Measurements from ENCODE around the gene DUS1L.

The DUS1L gene

DNA sequence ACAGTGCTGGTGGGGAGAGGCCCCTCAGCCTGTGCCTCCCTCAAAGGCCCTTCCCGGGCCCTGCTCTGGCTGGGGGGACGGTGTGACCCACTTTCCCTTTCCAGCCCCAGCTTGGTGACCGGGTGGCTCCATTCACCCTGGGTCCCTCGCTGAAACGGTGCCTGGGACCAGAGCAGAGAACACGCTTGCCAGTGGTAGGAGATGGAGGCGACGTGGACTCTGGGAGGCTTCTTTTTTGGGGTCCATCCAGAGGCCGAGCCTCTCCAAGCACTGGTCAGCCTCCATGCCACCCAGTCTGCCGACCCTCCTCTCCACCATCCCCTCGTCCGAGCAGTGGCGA, 50.7 kb downstream of the DUS1L start:
- no peak for DNase-seq (ENCODE audit: low read depth in 2 of 2, low spot score in 1 of 2)

DNA sequence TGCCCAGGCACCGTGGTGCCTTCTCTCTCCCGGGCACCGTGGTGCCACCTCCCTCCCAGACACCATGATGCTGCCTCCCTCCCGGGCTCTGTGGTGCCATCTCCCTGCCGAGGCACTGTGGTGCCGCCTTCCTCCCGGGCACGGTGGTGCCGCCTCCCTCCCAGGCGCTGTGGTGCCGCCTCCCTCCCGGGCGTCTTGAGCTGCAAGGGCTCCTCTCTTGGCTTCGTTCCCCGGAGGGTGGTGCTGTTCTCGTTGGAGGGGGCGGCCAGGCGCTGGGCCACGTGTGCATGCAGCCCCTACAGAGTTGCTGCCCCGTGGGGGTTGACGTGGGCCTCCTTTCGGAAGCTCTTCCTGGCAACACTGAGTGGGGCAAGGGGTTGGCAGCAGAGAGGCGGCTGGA, 51.2 kb downstream of the DUS1L start:
- no peak for DNase-seq (ENCODE audit: low read depth in 2 of 2, low spot score in 1 of 2)

DNA sequence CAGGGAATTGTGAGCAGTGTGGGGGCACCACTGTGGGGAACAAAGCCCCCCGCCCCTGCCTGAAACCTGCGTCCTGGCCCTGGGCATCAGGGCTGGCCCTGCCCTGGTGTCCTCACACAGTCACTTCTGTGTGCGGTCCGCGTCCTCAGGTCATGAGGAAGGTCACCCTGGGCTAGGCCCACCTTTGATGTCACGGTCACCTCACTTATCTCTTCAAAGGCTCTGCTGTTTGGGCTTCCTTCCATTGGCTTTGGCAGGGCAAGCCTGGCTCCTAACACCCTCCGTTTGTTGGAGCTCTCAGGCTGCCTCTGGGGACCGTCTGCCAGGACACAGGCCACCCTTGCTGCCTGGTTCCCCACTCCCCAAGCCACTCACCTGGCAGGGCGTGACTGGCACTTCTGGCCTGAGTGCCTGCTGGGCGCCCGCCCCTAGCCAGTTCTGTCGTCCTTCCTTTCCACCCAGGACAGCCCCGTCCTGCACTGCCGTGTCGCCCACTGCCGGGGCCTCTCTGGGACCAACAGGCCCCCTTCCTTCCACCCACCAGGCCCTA, 51.8 kb downstream of the DUS1L start:
- DNase-seq (ENCODE audit: low read depth in 2 of 2, low spot score in 1 of 2), result no peak

DNA sequence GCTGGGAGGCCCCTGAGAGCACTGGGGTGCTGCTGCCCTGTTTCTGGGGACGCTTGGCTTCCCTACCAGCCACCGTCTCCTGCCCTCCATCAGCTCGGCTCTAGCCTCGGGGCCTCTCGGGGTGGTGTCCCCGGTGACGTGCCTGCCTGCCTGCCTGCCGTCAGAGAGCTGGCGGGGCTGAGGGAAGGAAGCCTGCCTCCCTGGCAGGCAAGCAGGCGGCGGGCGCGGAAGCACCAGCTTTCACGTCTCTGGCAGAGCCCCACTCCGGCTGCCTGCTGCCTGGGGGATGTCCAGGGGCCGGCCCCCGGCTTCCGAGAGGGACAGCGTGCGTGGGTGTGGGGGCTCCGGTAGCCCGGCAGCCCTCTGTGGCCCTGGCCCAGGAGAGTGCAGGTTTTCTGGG, 52.3 kb downstream of the DUS1L start:
- no peak for DNase-seq (ENCODE audit: low read depth in 2 of 2, low spot score in 1 of 2)

DNA sequence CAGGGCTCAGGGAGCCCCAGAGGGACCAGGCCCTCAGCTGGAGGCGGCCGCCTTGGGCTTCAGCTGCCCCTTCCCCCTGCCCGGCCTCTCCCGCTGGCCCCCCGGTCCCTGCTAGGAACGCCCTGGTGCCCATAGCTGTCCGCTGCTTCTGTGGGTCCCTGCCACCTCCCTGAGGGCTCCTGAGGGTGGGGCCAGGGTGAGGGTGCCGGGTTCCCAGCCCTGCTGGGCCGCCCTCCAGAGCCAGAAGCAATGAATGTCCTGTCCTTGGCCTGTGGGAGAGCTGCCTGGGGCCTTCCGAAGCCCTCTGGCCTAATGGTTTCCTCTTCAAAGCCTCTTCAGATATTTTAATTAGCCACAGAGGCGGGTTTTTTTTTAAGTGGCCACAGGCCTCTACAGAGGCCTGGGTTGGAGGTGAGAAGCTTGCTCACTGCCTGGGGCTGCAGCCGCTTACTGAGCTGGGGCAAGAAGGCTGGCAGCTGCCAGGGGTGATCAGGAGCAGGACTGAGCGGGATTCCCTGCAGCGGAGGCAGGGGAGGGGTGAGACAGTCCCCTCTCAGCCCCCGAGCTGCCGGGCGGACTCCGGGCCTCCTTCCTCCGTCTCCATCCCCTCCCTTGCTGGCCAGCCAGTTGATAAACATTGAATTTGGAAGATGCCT, 52.8 kb downstream of the DUS1L start:
- DNase-seq (ENCODE audit: low read depth in 2 of 2, low spot score in 1 of 2), result no peak

DNA sequence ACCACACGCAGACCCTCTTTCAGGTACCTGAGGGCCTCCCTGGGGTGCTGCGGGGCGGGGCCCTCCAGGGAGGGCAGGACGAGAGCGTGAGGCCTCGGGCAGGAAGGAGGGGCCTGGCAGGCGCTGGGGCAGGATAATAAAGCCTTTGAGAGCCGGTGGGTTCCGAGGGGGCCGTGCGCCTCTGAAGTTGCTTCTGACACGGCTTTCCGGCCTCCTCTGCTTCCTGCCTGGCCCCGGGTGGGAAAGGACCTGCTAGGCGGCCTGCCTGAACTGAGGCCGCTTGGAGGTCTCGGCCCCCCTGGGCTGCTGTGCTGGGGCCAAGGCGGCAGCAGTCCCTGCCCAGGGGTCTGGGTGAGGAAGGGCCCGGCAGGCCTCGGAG, 53.4 kb downstream of the DUS1L start:
- DNase-seq (ENCODE audit: low read depth in 2 of 2, low spot score in 1 of 2), result no peak

DNA sequence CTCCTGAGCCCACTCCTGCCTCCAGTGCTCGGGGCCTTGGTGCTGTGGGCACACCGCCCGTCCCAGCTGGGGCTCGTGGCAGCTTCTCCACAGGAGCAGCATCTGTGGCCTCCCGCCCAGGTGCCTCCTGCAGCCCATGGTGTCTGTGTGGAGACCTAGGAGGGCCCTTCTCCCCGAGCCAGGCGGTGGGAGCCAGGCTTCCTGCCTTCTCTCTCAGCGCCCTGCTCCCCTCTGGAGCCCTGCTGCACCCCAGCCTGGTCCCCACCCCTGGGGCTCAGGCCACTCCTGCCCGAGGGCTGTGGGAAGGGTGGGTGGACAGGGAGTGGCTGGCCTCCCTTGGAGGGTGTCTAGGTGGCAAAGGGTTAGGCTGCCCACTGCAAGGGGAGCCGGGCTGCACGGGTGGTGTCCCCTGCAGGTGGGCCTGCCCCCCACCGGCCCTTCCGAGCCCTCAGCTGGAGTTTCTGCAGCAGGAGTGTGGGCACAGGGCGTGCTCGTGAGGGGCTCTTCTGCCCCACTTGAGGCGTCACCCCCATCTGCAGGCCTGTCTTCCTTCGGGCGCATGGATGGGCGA, 53.9 kb downstream of the DUS1L start:
- no peak for DNase-seq (ENCODE audit: low read depth in 2 of 2, low spot score in 1 of 2)

DNA sequence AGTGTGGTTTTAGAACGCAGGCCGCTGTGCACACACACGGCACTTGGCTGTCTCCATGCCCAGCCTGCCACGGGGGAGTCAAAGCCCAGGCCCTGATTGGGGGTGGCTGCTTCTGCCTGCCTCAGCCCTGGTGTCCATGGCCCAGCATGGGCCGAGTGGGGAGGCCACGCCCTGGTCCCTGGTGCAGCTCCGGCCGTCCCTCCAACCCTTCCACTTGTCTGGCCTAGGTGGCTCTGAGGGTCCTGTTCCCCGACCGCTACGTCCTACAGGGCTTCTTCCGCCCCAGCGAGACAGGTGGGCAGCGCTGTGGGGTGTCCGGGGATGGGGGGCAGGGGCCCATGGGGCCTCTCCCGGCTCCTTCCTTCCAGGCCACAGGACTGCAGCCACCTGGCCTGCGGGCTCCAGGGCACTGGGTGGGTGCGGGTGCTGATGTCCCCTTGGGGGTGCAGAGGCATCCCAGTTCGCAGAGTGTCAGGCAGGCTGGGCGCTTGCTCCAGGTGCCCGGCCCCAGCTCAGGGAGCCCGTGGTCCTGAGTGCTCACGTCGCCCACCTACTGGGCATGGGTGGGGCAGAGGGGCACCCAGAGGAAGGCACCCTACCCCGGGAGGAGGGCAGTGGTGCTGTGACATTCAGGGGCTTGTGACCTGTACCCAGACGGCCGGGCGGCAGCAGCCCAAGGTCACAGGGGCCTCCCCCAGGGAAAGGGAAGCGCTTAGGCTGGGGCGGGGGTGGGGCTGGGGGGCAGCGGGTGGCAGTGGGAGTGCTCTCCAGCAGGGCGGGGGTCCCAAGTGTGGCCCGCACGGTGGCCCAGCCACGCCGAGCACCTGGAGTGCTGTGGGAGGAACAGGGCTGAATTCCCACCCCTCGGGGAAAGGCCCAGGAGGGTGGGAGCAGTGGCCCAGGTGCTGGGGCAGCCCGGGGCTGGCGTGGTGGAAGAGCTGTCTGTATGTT, 54.8 kb downstream of the DUS1L start:
- DNase-seq (ENCODE audit: low read depth in 2 of 2, low spot score in 1 of 2), result no peak

DNA sequence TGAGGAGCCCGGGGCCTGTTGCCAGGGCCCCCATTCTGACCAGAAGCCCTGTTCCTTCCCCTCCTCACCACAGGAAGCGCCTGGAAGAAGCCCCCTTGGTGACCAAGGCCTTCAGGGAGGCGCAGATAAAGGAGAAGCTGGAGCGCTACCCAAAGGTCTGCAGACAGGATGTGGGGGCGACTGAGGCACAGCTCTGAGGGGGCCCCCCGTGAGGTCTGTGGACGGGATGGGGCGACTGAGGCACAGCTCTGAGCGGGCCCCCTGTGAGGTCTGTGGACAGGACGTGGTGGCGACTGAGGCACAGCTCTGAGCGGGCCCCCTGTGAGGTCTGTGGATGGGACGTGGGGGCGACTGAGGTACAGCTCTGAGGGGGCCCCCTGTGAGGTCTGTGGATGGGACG, 56.2 kb downstream of the DUS1L start:
- no peak for DNase-seq (ENCODE audit: low read depth in 2 of 2, low spot score in 1 of 2)

DNA sequence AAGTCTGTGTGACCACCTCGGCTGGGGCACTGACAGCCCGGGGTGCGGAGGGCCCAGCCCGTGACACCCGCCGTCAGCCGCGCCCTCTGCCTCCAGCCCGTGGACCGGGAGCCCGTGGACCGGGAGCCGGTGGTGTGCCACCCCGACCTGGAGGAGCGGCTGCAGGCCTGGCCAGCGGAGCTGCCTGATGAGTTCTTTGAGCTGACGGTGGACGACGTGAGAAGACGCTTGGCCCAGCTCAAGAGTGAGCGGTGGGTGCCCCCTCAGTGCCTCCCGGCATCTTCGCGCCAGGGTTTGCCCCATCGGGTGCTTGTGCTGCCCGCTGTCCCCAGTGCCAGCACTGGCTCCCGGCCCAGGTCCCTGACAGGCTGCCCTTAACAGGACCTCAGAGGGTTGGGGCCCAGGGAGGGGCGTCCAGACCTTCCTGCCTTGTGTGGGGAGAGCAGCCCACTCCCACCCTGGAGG, 56.6 kb downstream of the DUS1L start:
- DNase-seq (ENCODE audit: low read depth in 2 of 2, low spot score in 1 of 2), result no peak

DNA sequence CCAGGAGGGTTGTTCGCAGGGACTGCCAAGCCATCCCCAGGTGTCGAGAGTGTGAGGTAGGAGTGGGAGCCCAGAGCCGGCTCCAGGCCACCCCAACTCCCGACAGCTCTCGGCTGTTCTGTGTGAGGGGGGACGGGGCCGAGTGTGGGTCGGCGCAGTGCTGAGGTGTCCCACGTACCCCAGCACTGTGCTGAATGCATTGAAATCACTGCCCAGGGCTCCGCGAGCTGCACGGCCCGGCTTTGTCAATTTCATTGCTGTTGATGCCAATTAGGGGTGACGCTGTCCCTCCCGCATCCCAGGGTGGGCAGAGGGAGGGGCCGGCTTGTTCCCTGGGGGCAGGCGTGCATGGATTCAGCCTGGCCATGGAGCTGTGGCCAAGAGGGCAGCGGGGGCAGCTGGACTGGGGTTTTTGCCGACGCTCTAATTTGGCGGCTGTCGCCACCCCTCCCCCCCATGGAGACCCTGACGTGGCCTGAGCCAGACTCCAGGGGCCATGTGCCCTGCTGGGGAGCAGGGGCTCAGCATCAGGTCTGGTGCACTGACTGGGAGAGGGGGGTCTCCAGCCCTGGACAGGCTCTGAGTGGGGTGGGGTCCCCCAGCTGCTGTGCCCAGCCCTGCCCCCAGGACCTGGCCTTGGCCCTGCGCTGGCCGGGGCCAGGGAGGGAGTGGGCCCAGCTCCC, 57.2 kb downstream of the DUS1L start:
- no peak for DNase-seq (ENCODE audit: low read depth in 2 of 2, low spot score in 1 of 2)
